H1 (cell line): Measurements from ENCODE around the gene OR10H5. TPM values are rescaled to one million over a fixed set of nuclear protein-coding genes. Genes with fewer than 3 reads are reported as not detected.

ENCODE experiments used
- polyA plus RNA-seq, 7 experiments: library from polyadenylated mRNA; depleted of rRNA in 3 of 7; stranded (reverse) in 5 of 7; unstranded in 2 of 7; fragments of >200 nt in 5 of 7; fragments of 200-250 nt in 2 of 7; gene quantifications; 1 replicate in 5 of 7; 2 replicates in 1 of 7; 4 replicates in 1 of 7; pipeline versions ENCODE4 v1.2.1 to v1.2.3, GENCODE V29; 2011 to 2013; ENCODE audit warnings: missing spikeins in 2 of 7, mixed read lengths in 2 of 7
- total RNA-seq: library from RNA; stranded (reverse); fragmentation: NEBNext Ultra II Directional; extraction: Animal tissue kit (Norgen Biotek cat#: 25700); gene quantifications from 2 replicates; pipeline ENCODE4 v1.2.1, GENCODE V29; 2021

The OR10H5 gene
- total and polyA plus RNA-seq, 2 of the 8 experiments (the other 6 are each of a cell fraction or from before 2014, with no cell fraction given): not detected

Other genes with a start within 250 kb of the OR10H5 start
- not detected in 2 replicates for gene CYP4F8, start 172.4 kb upstream of the OR10H5 start, total RNA-seq
- not detected in 2 replicates for gene CYP4F8, start 172.4 kb upstream of the OR10H5 start, polyA plus RNA-seq (2011; rRNA removed)
- gene CYP4F3, start 146.8 kb upstream of the OR10H5 start, total RNA-seq: not detected in 2 replicates
- gene CYP4F3, start 146.8 kb upstream of the OR10H5 start, polyA plus RNA-seq (2011; rRNA removed): not detected in 2 replicates
- gene CYP4F12, start 114.6 kb upstream of the OR10H5 start, total RNA-seq: not detected in 2 replicates
- gene CYP4F12, start 114.6 kb upstream of the OR10H5 start, polyA plus RNA-seq (2011; rRNA removed): not detected in 2 replicates
- not detected in 2 replicates for gene OR10H2, start 59.6 kb upstream of the OR10H5 start, total RNA-seq
- not detected in 2 replicates for gene OR10H2, start 59.6 kb upstream of the OR10H5 start, polyA plus RNA-seq (2011; rRNA removed)
- not detected in 2 replicates for gene OR10H3, start 49.7 kb upstream of the OR10H5 start, total RNA-seq
- not detected in 2 replicates for gene OR10H3, start 49.7 kb upstream of the OR10H5 start, polyA plus RNA-seq (2011; rRNA removed)
- not detected in 2 replicates for gene OR10H1, start 28.0 kb downstream of the OR10H5 start, total RNA-seq
- gene OR10H1, start 28.0 kb downstream of the OR10H5 start, polyA plus RNA-seq (2011; rRNA removed): not detected in 2 replicates
- gene CYP4F2, start 110.4 kb downstream of the OR10H5 start, total RNA-seq: not detected in 2 replicates
- not detected in 2 replicates for gene CYP4F2, start 110.4 kb downstream of the OR10H5 start, polyA plus RNA-seq (2011; rRNA removed)
- not detected in 2 replicates for gene CYP4F11, start 146.9 kb downstream of the OR10H5 start, total RNA-seq
- not detected in 2 replicates for gene CYP4F11, start 146.9 kb downstream of the OR10H5 start, polyA plus RNA-seq (2011; rRNA removed)
- not detected in 2 replicates for gene OR10H4, start 161.3 kb downstream of the OR10H5 start, total RNA-seq
- gene OR10H4, start 161.3 kb downstream of the OR10H5 start, polyA plus RNA-seq (2011; rRNA removed): not detected in 2 replicates